ENCODE measurements around the gene C3orf70.

C3orf70 gene

GRCh38 chr3:185144784-185145183 lies 8.1 kb downstream of the C3orf70 start:
- no peak for TF ChIP-seq CTCF (conservative IDR thresholded peaks at IDR 0.05; ENCODE audit: low read depth)
- no peak overlapping the region for H3K27ac ChIP-seq
- ChIA-PET CTCF (interaction anchor here (0.5 kb wide), 1 partner anchor 267 kb away, joined by 3 read pairs; no protein-coding TSS in a partner anchor), POLR2A (ENCODE audit: low non-redundant PET) (no interaction called here)
- no peak for DNase-seq (ENCODE audit: low spot score)

GRCh38 chr3:185137821-185138220 lies 15.0 kb downstream of the C3orf70 start:
- POLR2A ChIA-PET (ENCODE audit: low non-redundant PET), result no interaction called here
- H3K27ac ChIP-seq, result no peak overlapping the region
- CTCF ChIA-PET, result no interaction called here
- no peak for DNase-seq (ENCODE audit: low spot score)
- no peak for TF ChIP-seq CTCF (conservative IDR thresholded peaks at IDR 0.05; ENCODE audit: low read depth)

- H3K27ac ChIP-seq, result no peak overlapping the region
- no peak for TF ChIP-seq CTCF (conservative IDR thresholded peaks at IDR 0.05; ENCODE audit: low read depth)
- ChIA-PET CTCF (no interaction called here), POLR2A (ENCODE audit: low non-redundant PET) (no interaction called here)
- DNase-seq (ENCODE audit: low spot score), result no peak
Observed at GRCh38 chr3:185134509-185134908, 18.4 kb downstream of the C3orf70 start.

GRCh38 chr3:185131602-185132256 lies 21.1 kb downstream of the C3orf70 start:
- H3K27ac ChIP-seq, result no peak overlapping the region
- no peak for DNase-seq (ENCODE audit: low spot score)
- POLR2A ChIA-PET (ENCODE audit: low non-redundant PET), result no interaction called here
- CTCF ChIA-PET, result interaction anchor here (0.7 kb wide), 1 partner anchor 92 kb away, joined by 3 read pairs; no protein-coding TSS in a partner anchor
- TF ChIP-seq CTCF (conservative IDR thresholded peaks at IDR 0.05; ENCODE audit: low read depth), result no peak

- CTCF ChIA-PET, result no interaction called here
- TF ChIP-seq CTCF (conservative IDR thresholded peaks at IDR 0.05; ENCODE audit: low read depth), result no peak
- no peak overlapping the region for H3K27ac ChIP-seq
- DNase-seq (ENCODE audit: low spot score), result no peak
- POLR2A ChIA-PET (ENCODE audit: low non-redundant PET), result no interaction called here
Observed at GRCh38 chr3:185129083-185129482, 23.8 kb downstream of the C3orf70 start.

GRCh38 chr3:185126201-185126600 lies 26.7 kb downstream of the C3orf70 start:
- H3K27ac ChIP-seq, result no peak overlapping the region
- POLR2A ChIA-PET (ENCODE audit: low non-redundant PET), result no interaction called here
- CTCF ChIA-PET, result no interaction called here
- no peak for DNase-seq (ENCODE audit: low spot score)
- no peak for TF ChIP-seq CTCF (conservative IDR thresholded peaks at IDR 0.05; ENCODE audit: low read depth)
